Endodermal cell (in vitro differentiated cells): ENCODE results near the gene MT4. TPM values are rescaled to one million over a fixed set of nuclear protein-coding genes. Genes with fewer than 3 reads are reported as not detected.

Experiments used
- DNase-seq: peaks from one replicate; pipeline ENCODE4 v3.0.0-alpha.2; 2017
- H3K27ac ChIP-seq: 2 replicates; pipeline ENCODE4 v1.5.1; 2013; ENCODE audit warnings: mild to moderate bottlenecking, low read depth, low read length, moderate library complexity
- H3K27me3 ChIP-seq: 2 replicates; pipeline ENCODE4 v1.6.1; 2013; ENCODE audit warnings: mild to moderate bottlenecking, low read length, moderate library complexity; ENCODE audit not compliant: insufficient read depth, control insufficient read depth, poor library complexity, severe bottlenecking
- H3K36me3 ChIP-seq: 2 replicates; pipeline ENCODE4 v1.7.0; 2013; ENCODE audit warnings: mild to moderate bottlenecking, low read length, moderate library complexity; ENCODE audit not compliant: control insufficient read depth, insufficient read depth
- H3K4me1 ChIP-seq: one replicate; pipeline ENCODE4 v1.7.0; 2013; ENCODE audit warnings: low read length; ENCODE audit not compliant: control insufficient read depth, insufficient read depth
- H3K4me3 ChIP-seq: 2 replicates; pipeline ENCODE4 v1.5.1; 2013; ENCODE audit warnings: mild to moderate bottlenecking, low read length, moderate library complexity
- H3K9ac ChIP-seq: 2 replicates; pipeline ENCODE4 v1.6.1; 2013; ENCODE audit warnings: mild to moderate bottlenecking, low read length, moderate library complexity; ENCODE audit not compliant: poor library complexity, severe bottlenecking; ENCODE audit errors: extremely low read depth
- H3K9me3 ChIP-seq: 2 replicates; pipeline ENCODE4 v1.6.1; 2013; ENCODE audit warnings: mild to moderate bottlenecking, low read length, moderate library complexity; ENCODE audit not compliant: control insufficient read depth
- H3K27ac Mint-ChIP-seq: 2 replicates; pipeline ENCODE4 v1.8.0; 2020; ENCODE audit warnings: mixed read lengths
- H3K27me3 Mint-ChIP-seq: 2 replicates; pipeline ENCODE4 v1.8.0; 2021; ENCODE audit warnings: mild to moderate bottlenecking, mixed read lengths; ENCODE audit not compliant: insufficient read depth
- H3K36me3 Mint-ChIP-seq: 2 replicates; pipeline ENCODE4 v1.8.0; 2020; ENCODE audit warnings: low read depth, mixed read lengths
- H3K4me1 Mint-ChIP-seq: 2 replicates; pipeline ENCODE4 v1.8.0; 2020; ENCODE audit warnings: mixed read lengths
- H3K4me3 Mint-ChIP-seq: 2 replicates; pipeline ENCODE4 v1.8.0; 2020; ENCODE audit warnings: mild to moderate bottlenecking, moderate library complexity, mixed read lengths
- H3K9me3 Mint-ChIP-seq: 2 replicates; pipeline ENCODE4 v1.8.0; 2020; ENCODE audit warnings: mild to moderate bottlenecking, mixed read lengths
- WGBS, 2 experiments: methylation state at CpG; one replicate each; pipeline versions ENCODE4 v1.1.5 to v1.1.7; 2013; ENCODE audit warnings: missing lambda C conversion rate in 2 of 2, mixed read lengths in 1 of 2; ENCODE audit not compliant: insufficient coverage in 1 of 2, insufficient read length in 1 of 2; 5-methylcytosine and 5-hydroxymethylcytosine counted together
- total RNA-seq, 2 donors: library from RNA; stranded (reverse); fragmentation: NEBNext Ultra II Directional in 1 of 2; extraction: Animal tissue kit (Norgen Biotek cat#: 25700) in 1 of 2; gene quantifications; 2 replicates in 1 of 2; 3 replicates in 1 of 2; pipeline ENCODE4 v1.2.1, GENCODE V29; 2021
- TF ChIP-seq, protein P1 (sequence below): fragments of 200-600 bp; sonication (generic); conservative IDR thresholded peaks from 2 replicates; pipeline ENCODE4 v1.5.0; 2021; ENCODE audit warnings: antibody characterized with exemption, mild to moderate bottlenecking

The MT4 gene
- total RNA-seq, 2 donors from 2014 or later = not detected

GRCh38 chr16:56554441-56554840, 10.4 kb upstream of the MT4 start:
- TF ChIP-seq, protein P1, sequence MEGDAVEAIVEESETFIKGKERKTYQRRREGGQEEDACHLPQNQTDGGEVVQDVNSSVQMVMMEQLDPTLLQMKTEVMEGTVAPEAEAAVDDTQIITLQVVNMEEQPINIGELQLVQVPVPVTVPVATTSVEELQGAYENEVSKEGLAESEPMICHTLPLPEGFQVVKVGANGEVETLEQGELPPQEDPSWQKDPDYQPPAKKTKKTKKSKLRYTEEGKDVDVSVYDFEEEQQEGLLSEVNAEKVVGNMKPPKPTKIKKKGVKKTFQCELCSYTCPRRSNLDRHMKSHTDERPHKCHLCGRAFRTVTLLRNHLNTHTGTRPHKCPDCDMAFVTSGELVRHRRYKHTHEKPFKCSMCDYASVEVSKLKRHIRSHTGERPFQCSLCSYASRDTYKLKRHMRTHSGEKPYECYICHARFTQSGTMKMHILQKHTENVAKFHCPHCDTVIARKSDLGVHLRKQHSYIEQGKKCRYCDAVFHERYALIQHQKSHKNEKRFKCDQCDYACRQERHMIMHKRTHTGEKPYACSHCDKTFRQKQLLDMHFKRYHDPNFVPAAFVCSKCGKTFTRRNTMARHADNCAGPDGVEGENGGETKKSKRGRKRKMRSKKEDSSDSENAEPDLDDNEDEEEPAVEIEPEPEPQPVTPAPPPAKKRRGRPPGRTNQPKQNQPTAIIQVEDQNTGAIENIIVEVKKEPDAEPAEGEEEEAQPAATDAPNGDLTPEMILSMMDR = no peak
- WGBS, 2 experiments = 92 to 95% methylated on average over 6 to 10 of the region's 10 CpGs
- Histone ChIP-seq H3K27ac (no peak overlapping the region), H3K27me3 (peaks cover 9% of the 10 kb centered on the region), H3K4me1 (no peaks in the 10 kb centered on the region), H3K4me3 (no peak overlapping the region), H3K9me3 (no peaks in the 10 kb centered on the region), H3K9ac (no peak overlapping the region), H3K36me3 (no peaks in the 10 kb centered on the region)
- Mint-ChIP-seq H3K36me3 (no peaks in the 10 kb centered on the region), H3K4me3 (no peak overlapping the region), H3K4me1 (no peaks in the 10 kb centered on the region), H3K27me3 (peaks cover 7% of the 10 kb centered on the region), H3K9me3 (no peaks in the 10 kb centered on the region), H3K27ac (no peak overlapping the region)
- DNase-seq = no peak

DNA sequence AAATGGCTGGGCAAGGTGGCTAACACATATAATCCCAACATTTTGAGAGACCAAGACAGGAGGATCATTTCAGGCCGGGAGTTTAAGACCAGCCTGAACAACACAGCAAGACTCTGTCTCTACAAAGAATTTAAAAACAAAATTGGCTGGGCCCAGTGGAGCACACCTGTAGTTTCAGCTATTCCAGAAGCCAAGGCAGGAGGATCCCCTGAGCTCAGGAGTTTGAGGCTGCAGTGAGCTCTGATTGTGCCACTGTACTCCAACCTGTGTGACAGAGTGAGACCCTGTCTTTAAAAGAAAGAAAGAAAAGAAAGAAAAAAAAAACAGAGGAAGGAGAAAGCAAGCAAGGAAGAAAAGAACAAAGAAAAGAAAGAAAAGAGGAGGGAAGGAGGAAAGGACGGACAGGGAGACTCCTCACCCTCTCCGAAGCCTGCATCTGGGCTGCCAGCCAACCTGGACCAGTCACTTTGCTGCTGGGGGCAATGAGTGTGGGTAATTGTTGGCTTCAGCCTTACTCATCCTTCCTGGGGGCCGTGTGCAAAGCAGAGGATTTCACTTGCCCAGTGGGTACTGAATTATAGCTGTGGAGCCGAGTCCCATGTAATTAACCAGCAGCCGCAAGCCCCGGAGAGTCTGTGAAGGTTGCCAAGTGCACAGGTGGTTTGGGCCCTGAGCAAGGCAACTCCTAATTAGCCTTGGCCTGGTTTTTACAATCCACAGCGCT, 6.7 kb upstream of the MT4 start:
- Mint-ChIP-seq H3K27ac (no peak overlapping the region), H3K9me3 (no peaks in the 10 kb centered on the region), H3K27me3 (peaks cover 7% of the 10 kb centered on the region), H3K4me3 (no peak overlapping the region), H3K36me3 (no peaks in the 10 kb centered on the region), H3K4me1 (peaks cover 3% of the 10 kb centered on the region)
- Histone ChIP-seq H3K9me3 (no peaks in the 10 kb centered on the region), H3K27me3 (peaks cover 9% of the 10 kb centered on the region), H3K4me3 (no peak overlapping the region), H3K9ac (no peak overlapping the region), H3K36me3 (no peaks in the 10 kb centered on the region), H3K27ac (no peak overlapping the region), H3K4me1 (no peaks in the 10 kb centered on the region)
- DNase-seq = no peak
- 86 to 91% methylated on average over 6 to 8 of the region's 8 CpGs for WGBS, 2 experiments
- TF ChIP-seq, protein P1 = no peak

GRCh38 chr16:56559109-56559508, 5.8 kb upstream of the MT4 start:
- no peak overlapping the region for H3K27ac Mint-ChIP-seq
- no peaks in the 10 kb centered on the region for H3K4me1 ChIP-seq
- H3K27me3 Mint-ChIP-seq = peaks cover 5% of the 10 kb centered on the region
- no peaks in the 10 kb centered on the region for H3K36me3 Mint-ChIP-seq
- H3K27me3 ChIP-seq = peaks cover 9% of the 10 kb centered on the region
- no peak for DNase-seq
- TF ChIP-seq, protein P1 = no peak
- 93 to 96% methylated on average over 3 to 4 of the region's 4 CpGs for WGBS, 2 experiments
- H3K27ac ChIP-seq = no peak overlapping the region
- no peak overlapping the region for H3K4me3 ChIP-seq
- H3K9me3 Mint-ChIP-seq = no peaks in the 10 kb centered on the region
- H3K4me3 Mint-ChIP-seq = no peak overlapping the region
- no peak overlapping the region for H3K9ac ChIP-seq
- peaks cover 3% of the 10 kb centered on the region for H3K4me1 Mint-ChIP-seq
- no peaks in the 10 kb centered on the region for H3K9me3 ChIP-seq
- H3K36me3 ChIP-seq = no peaks in the 10 kb centered on the region
